ENCODE data around the gene TMEM187.

TMEM187 gene

DNA sequence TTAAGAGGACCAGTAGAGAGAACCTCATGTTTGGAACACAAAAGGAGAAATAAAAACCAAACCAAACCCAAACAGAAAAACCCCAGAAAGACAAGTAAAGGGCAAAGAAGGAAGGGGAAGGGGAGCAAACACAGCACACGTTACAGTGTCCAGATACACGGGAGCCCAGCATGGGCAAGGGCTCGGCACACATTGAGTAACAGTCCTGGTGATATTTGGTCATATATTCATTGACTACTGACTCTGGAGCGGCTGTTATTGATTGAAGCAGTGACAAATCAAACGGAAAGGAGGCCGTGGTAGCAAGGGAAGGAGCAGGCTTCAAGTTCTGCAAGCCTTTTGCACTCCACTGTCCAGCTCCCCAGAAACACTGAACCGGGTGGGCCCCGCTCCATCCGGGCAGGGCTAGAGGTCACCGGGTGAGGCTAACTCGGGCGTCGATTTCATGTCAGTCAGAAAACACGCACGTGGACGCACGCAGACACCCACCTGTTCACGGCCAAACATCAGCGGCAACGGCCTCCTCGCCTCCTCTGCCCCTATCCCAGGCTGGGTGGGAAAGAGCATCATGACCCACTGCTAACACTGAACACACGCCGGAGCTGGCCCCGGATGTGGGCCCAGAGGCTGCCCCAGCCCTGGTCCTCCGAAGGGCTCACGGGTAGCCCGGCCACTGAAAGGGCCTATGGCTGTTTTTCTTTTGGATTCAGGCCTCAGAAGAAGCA, 50.9 kb downstream of the TMEM187 start:
- no peak for DNase-seq

DNA sequence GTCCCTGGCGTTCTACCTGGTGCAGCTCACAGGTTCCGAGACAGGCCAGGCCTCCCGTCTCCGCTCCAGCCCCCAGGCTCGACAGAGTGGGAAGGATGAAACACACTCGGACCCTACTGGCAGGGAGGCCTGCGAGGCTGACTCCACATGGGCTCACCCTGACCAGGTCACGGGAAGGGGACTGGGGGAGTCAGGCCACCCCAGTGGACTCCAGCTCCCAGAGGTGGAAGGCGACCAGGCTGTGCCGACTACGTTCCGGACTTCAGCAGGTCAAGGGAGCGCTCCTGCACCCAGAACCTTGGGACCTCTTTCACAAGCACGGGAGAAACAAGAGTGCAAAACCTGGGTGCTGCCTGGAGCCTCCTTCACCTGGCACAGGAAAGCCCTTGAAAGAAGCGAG, 51.7 kb downstream of the TMEM187 start:
- DNase-seq, result no peak

DNA sequence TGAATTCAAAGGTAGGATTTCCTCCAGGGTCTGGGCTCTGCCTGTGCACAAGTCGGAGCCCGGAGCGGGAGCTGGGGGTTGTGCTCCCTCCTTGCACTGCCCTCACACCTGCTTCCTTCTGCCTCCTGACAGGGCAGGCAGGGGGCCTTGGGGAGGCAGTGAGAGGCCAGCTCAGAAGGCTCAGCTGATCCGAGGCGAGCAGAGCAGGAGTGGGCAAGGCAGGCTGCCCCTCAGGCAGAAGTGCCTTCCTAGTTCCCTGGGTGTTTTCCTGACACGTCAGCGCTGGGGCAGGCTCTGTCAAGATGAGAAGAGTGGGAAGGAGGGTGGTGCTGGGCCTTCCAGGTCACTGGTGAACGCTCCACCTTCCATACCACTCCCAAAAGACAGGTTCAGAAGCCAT, 52.7 kb downstream of the TMEM187 start:
- no peak for DNase-seq

DNA sequence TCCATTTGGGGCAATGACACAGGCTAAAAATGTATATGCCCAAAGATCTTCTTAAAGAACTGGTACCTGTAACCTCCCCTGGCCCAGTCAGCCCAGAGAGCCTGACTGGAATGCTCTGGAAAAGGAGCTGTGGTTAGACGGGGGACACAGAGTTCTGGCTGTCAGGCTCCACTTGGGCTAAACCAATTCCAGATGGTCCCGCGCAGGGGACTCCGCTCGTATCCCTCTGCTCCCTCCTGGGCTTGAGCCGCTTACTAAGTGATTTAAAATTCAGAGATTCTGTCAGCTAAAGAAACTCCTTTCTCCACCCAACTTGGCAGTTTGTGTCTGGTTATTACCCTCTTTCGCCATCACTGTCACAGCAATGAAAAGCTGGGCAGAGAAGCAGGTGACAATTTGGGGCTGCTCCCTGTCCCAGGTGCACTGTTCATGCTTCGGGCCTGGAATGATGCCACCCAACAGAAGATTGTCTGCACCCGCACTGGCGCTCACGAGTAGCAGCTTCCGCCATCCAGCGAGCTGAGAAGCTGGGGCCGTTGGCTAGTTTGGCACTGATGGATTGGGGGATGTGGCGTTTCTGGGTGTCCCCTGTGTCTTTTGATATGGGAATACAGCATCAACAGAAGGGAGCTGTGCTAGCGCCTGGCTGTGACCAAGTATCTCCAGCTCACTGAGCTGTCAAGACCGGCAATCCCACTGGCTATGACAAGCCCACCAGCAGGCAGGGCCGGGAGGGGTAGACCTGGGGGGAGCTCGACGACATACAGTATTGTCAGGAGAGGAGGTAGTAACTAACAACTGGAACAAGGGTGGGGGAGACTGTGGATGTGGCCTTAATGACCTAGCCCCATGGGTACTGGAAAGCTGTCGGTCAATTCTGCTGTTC, 53.8 kb downstream of the TMEM187 start:
- no peak for DNase-seq

DNA sequence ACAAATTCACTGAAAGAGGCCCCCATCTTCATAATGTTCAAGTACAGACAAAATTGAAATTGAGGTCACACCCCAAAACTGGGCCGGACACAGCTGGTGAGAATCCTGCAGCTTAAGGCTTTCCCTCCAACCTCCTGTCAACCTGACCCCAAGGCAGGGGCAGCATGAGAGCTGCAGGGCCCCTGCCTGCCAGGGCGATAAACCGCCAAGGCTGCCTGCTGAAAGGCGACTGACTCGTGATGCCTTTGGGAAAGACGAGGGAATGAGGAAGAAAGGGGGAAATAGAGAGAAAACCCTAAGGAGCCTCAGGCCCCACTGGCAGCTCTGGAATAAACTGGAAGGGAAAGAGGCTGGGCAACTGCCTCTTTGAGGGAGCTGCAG, 54.5 kb downstream of the TMEM187 start:
- DNase-seq, result no peak

DNA sequence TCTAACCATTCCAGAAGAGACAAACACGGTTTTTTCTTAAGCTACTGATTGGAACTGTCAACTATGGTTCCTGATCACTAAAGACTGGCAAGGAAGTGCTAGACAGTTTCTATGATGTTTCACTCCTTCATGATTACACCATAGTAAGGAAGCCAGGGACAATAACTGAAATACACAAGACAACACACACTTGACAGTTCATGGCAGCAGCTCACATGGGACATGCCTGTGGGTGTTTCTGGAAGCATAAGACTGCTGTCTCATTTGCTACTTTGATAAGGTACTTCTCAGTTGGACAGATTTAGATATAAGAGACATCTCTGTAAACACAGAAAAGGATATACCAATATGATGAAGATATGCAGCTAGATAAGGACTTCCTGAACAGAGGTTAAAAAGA, 55.4 kb downstream of the TMEM187 start:
- no peak for DNase-seq

DNA sequence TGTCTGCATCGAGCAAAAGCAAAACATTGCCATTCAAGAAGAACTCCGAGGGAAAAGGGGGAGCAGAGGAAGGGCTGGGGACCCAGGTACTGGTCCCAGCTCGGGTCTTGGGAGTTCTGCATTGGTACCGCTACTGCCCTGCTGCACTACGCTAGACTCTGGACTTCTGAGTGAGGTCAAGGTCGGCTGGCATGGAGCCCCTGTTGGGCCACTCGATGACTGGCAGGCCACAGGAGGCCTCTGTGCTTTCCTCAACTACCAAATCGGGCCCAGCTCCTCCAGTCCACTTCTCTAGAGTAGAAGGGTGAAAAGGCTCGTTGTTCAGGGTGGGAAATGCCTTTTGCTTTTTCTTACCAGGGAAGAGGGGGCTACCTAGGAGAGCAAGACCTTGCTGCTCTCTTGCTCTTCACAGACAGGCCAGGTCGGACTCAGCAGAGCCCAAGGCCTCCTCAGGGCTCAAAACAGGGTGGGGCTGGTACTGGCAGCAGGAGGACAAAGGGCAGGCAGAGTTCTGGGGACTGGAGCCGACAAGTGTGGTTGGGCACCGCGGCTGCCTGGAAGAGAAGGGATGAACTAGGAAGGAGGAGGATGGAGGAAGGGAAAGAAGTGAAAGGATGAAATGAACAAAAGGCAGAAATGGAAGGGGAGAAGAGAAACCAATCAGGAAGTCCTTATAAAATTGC, 56.1 kb downstream of the TMEM187 start:
- no peak for DNase-seq

DNA sequence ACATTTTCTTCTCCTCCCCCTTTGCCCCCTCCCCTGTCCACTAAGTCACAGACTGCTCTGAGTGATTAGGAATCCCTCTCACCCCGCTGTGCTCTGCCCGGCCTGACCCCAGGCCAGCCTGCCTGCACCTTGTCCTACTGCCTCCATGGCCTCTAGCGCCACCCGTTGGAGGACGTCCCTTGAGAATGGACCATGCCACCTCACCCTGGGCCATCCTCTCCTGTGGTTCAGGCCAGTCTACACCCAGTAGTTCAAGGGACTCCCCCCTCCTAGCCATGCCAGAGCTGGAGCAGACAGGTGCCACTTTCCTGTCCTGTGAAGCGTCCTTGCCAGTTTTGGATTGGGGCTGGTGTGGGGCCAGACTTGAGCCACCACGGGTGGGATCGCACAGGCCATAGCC, 56.9 kb downstream of the TMEM187 start:
- no peak for DNase-seq

DNA sequence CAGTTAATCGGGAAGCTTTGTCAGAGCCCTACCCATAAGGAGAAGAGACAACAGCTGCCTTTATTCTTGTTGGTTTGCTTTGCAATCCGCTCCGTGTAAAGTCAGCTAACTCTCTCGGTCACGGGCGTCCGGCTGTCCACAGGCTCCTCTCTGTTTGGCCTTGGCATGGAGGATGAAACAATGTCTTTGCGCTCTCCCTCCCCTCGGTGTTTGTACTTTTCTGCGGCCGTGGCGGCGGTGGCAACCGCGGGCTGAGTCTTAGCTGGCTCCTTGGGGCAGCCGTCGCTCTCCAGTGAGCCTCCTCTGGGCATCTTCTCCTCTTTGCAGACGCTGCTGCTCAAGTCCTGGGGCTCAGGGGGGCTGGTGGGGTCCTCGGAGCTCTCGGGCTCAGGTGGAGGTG, 57.7 kb downstream of the TMEM187 start:
- no peak for DNase-seq

DNA sequence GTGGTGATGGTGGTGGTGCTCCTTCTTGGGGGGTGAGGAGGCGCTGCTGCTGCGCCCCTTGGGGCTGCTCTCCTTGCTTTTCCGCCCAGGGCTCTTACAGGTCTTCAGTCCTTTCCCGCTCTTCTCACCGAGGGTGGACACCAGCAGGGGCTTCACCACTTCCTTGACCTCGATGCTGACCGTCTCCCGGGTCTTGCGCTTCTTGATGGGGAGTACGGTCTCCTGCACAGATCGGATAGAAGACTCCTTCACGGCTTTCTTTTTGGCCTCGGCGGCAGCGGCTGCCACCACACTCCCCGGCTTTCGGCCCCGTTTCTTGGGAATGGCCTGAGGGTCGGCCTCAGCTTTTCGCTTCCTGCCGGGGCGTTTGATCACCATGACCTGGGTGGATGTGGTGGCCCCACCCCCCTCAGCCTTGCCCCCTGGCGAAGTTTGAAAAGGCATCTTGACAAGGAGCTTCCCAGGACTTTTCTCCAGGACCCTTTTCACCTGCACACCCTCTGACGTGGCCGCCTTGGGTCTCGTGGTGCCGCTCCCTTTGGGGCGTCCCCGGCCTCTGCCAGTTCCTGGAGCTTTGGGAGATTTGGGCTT, 58.3 kb downstream of the TMEM187 start:
- no peak for DNase-seq

DNA sequence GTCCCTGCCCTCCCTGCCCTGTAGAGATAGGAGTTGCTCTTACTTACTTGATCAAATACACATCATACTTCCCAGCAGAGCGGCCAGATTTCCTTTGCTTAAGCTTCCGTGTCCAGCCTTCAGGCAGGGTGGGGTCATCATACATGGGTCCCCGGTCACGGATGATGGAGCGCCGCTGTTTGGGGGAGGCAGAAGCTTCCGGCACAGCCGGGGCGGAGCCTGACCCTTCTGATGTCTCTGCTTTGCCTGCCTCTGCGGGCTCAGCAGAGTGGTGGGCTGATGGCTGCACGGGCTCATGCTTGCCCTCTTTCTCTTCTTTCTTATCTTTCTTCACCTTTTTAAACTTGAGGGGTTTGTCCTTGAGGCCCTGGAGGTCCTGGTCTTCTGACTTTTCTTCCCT, 59.6 kb downstream of the TMEM187 start:
- no peak for DNase-seq

DNA sequence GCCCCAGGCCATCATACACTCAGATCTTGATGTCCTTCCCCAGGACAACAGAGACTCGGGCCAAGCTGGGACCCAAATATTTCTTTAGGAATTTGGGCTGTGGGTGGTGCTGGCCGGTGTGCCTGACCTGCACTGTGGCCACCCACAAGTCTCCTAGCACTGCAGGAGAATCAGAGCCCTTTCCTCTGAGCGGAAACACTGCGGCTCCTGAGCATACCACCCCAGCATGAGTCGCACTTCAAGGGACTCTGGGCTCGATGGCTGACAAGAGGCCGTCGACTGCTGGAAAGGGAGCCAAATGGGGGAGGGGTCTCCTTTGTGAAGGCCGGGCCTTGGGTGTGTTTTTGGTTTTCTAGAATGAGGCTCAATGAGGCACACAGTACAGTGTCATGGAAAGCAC, 60.1 kb downstream of the TMEM187 start:
- DNase-seq, result no peak

Measured in NCI-H1092 treated with DMSO at 0.1 percent for 48 hours (cell line).